ENCODE results near the gene PPP1R1A.

- TF ChIP-seq CTCF (IDR thresholded peaks at IDR 0.05) (no peak), POLR2A (IDR thresholded peaks at IDR 0.05) (no peak)
These were observed 15.4 kb upstream of the PPP1R1A start for GRCh38 chr12:54603872-54604271.
